Parathyroid adenoma (tissue), 2 donors: ENCODE data around the gene ZNF398.

Experiments
- H2AFZ ChIP-seq: fragments of 300-600 bp; sonication (generic); one replicate; pipeline ENCODE4 v1.7.0; 2017; ENCODE audit warnings: antibody characterized with exemption, mild to moderate bottlenecking
- H3K27ac ChIP-seq: fragments of 300-600 bp; sonication (generic); one replicate; pipeline ENCODE4 v1.7.0; 2017
- H3K27me3 ChIP-seq: fragments of 300-600 bp; sonication (generic); one replicate; pipeline ENCODE4 v1.7.0; 2017; ENCODE audit warnings: low read length; ENCODE audit not compliant: control insufficient read depth, insufficient read depth
- H3K36me3 ChIP-seq: fragments of 300-600 bp; sonication (generic); one replicate; pipeline ENCODE4 v1.7.0; 2017; ENCODE audit warnings: low read length; ENCODE audit not compliant: control insufficient read depth, insufficient read depth
- H3K4me1 ChIP-seq: fragments of 300-600 bp; sonication (generic); one replicate; pipeline ENCODE4 v1.7.0; 2017; ENCODE audit warnings: control low read depth
- H3K4me2 ChIP-seq: fragments of 300-600 bp; sonication (generic); one replicate; pipeline ENCODE4 v1.7.0; 2017; ENCODE audit warnings: low read length
- H3K4me3 ChIP-seq: fragments of 300-600 bp; sonication (generic); one replicate; pipeline ENCODE4 v1.7.0; 2017; ENCODE audit warnings: low read depth, low read length
- H3K79me2 ChIP-seq: fragments of 300-600 bp; sonication (generic); one replicate; pipeline ENCODE4 v1.7.0; 2017; ENCODE audit warnings: control low read depth
- H3K9ac ChIP-seq: fragments of 300-600 bp; sonication (generic); one replicate; pipeline ENCODE4 v1.7.0; 2017; ENCODE audit warnings: mild to moderate bottlenecking
- H3K9me3 ChIP-seq: fragments of 300-600 bp; sonication (generic); one replicate; pipeline ENCODE4 v1.7.0; 2017; ENCODE audit warnings: low read length; ENCODE audit not compliant: control insufficient read depth
- CTCF ChIP-seq: fragments of 300-600 bp; sonication (generic); IDR thresholded peaks from one replicate; pipeline ENCODE4 v1.7.0; 2017; ENCODE audit warnings: antibody characterized with exemption, mild to moderate bottlenecking
- donor health status: primary hyperparathyroidism.

ZNF398 gene

GRCh38 chr7:149172534-149172920, 25.3 kb downstream of the ZNF398 start:
- Histone ChIP-seq H3K27me3 (no peaks in the 10 kb centered on the region), H2AFZ (no peak overlapping the region), H3K4me1 (no peaks in the 10 kb centered on the region), H3K9me3 (no peaks in the 10 kb centered on the region), H3K9ac (no peak overlapping the region), H3K36me3 (no peaks in the 10 kb centered on the region), H3K27ac (no peak overlapping the region), H3K79me2 (no peaks in the 10 kb centered on the region), H3K4me2 (no peak overlapping the region), H3K4me3 (no peak overlapping the region)
- TF ChIP-seq CTCF = no peak

- Histone ChIP-seq H3K4me1 (no peaks in the 10 kb centered on the region), H3K9ac (no peak overlapping the region), H3K9me3 (no peaks in the 10 kb centered on the region), H3K36me3 (no peaks in the 10 kb centered on the region), H3K27ac (no peak overlapping the region), H3K4me2 (no peak overlapping the region), H3K4me3 (no peak overlapping the region), H2AFZ (no peak overlapping the region), H3K79me2 (no peaks in the 10 kb centered on the region), H3K27me3 (no peaks in the 10 kb centered on the region)
- no peak for TF ChIP-seq CTCF
Observed at GRCh38 chr7:149175150-149175549, 27.9 kb downstream of the ZNF398 start.

DNA sequence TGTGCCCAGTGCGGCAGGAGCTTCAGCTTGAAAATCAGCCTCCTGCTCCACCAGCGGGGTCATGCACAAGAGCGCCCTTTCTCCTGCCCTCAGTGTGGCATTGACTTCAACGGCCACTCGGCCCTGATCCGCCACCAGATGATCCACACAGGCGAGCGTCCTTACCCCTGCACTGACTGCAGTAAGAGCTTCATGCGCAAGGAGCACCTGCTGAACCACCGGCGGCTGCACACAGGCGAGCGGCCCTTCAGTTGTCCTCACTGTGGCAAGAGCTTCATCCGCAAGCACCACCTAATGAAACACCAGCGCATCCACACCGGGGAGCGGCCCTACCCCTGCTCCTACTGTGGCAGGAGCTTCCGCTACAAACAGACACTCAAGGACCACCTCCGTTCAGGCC, 32.0 kb downstream of the ZNF398 start:
- no peak for TF ChIP-seq CTCF
- no peak overlapping the region for H3K4me3 ChIP-seq
- H3K27ac ChIP-seq = no peak overlapping the region
- H3K79me2 ChIP-seq = no peaks in the 10 kb centered on the region
- H3K36me3 ChIP-seq = no peaks in the 10 kb centered on the region
- H2AFZ ChIP-seq = no peak overlapping the region
- H3K9me3 ChIP-seq = no peaks in the 10 kb centered on the region
- no peaks in the 10 kb centered on the region for H3K27me3 ChIP-seq
- H3K9ac ChIP-seq = no peak overlapping the region
- H3K4me1 ChIP-seq = no peaks in the 10 kb centered on the region
- H3K4me2 ChIP-seq = no peak overlapping the region

- H3K79me2 ChIP-seq = no peaks in the 10 kb centered on the region
- H3K4me3 ChIP-seq = no peak overlapping the region
- H3K27ac ChIP-seq = no peak overlapping the region
- H3K36me3 ChIP-seq = no peaks in the 10 kb centered on the region
- no peak overlapping the region for H2AFZ ChIP-seq
- H3K4me1 ChIP-seq = no peaks in the 10 kb centered on the region
- H3K9ac ChIP-seq = no peak overlapping the region
- H3K4me2 ChIP-seq = no peak overlapping the region
- no peaks in the 10 kb centered on the region for H3K27me3 ChIP-seq
- no peaks in the 10 kb centered on the region for H3K9me3 ChIP-seq
- no peak for TF ChIP-seq CTCF
Observed at GRCh38 chr7:149180722-149181449, 33.6 kb downstream of the ZNF398 start.

DNA sequence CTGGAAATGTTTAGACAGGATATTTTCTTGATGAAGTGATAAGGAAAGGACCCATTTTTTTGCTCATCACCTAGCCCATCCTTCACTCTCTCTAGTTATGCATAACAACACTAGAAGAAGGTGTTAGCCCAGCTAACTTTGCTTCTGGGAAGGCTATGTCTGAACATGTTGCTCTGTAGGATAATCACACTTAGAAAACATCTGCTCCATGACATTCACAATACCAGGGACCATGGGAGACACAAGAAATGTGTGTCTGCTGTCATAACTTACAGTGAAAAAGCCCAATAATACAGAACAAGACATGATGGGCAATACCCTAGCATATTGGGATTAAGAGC, 34.2 kb downstream of the ZNF398 start:
- no peak for TF ChIP-seq CTCF
- no peaks in the 10 kb centered on the region for H3K27me3 ChIP-seq
- no peaks in the 10 kb centered on the region for H3K79me2 ChIP-seq
- no peak overlapping the region for H2AFZ ChIP-seq
- H3K9me3 ChIP-seq = no peaks in the 10 kb centered on the region
- no peak overlapping the region for H3K9ac ChIP-seq
- no peak overlapping the region for H3K4me2 ChIP-seq
- H3K4me3 ChIP-seq = no peak overlapping the region
- no peak overlapping the region for H3K27ac ChIP-seq
- H3K36me3 ChIP-seq = no peaks in the 10 kb centered on the region
- H3K4me1 ChIP-seq = no peaks in the 10 kb centered on the region
